Stimulated activated CD8-positive, alpha-beta memory T cell treated with anti-CD3 and anti-CD28 coated beads, Interleukin-4, amount 100 ng/mL, for 1 hour (primary cell): ENCODE results near the gene KCNMB2.

Experiments
- DNase-seq, 2 donors: peaks; one replicate each; pipeline ENCODE4 v3.0.0-alpha.2; 2020; ENCODE audit warnings: low read depth in 2 of 2, low spot score in 1 of 2

Gene KCNMB2

GRCh38 chr3:178748874-178749273 lies 212.6 kb downstream of the KCNMB2 start:
- no peak for DNase-seq

GRCh38 chr3:178749471-178749870 lies 213.2 kb downstream of the KCNMB2 start:
- no peak for DNase-seq

GRCh38 chr3:178750639-178751300 lies 214.5 kb downstream of the KCNMB2 start:
- no peak for DNase-seq

GRCh38 chr3:178752843-178753242 lies 216.6 kb downstream of the KCNMB2 start:
- DNase-seq, result no peak

- no peak for DNase-seq
Measured at GRCh38 chr3:178754852-178755510, 218.7 kb downstream of the KCNMB2 start.

- DNase-seq, result no peak
Measured at GRCh38 chr3:178761024-178761423, 224.8 kb downstream of the KCNMB2 start.

GRCh38 chr3:178761461-178761860 lies 225.2 kb downstream of the KCNMB2 start:
- no peak for DNase-seq

- DNase-seq, result no peak
Measured at GRCh38 chr3:178762385-178762784, 226.1 kb downstream of the KCNMB2 start.

- DNase-seq, result no peak
Measured at GRCh38 chr3:178765472-178765871, 229.2 kb downstream of the KCNMB2 start.

- no peak for DNase-seq
Measured at GRCh38 chr3:178767581-178767980, 231.3 kb downstream of the KCNMB2 start.

- no peak for DNase-seq
Measured at GRCh38 chr3:178768072-178768864, 232.0 kb downstream of the KCNMB2 start.

GRCh38 chr3:178771511-178771910 lies 235.3 kb downstream of the KCNMB2 start:
- no peak for DNase-seq

- DNase-seq, result no peak
Measured at GRCh38 chr3:178772746-178773145, 236.5 kb downstream of the KCNMB2 start.

- no peak for DNase-seq
Measured at GRCh38 chr3:178773358-178773757, 237.1 kb downstream of the KCNMB2 start.

- no peak for DNase-seq
Measured at GRCh38 chr3:178777718-178778411, 241.6 kb downstream of the KCNMB2 start.

- DNase-seq, result no peak
Measured at GRCh38 chr3:178778589-178778988, 242.4 kb downstream of the KCNMB2 start.

- DNase-seq, result no peak
Measured at GRCh38 chr3:178785961-178786360, 249.7 kb downstream of the KCNMB2 start.

- no peak for DNase-seq
Measured at GRCh38 chr3:178787960-178788359, 251.7 kb downstream of the KCNMB2 start.

GRCh38 chr3:178794711-178795110 lies 258.5 kb downstream of the KCNMB2 start:
- no peak for DNase-seq

- no peak for DNase-seq
Measured at GRCh38 chr3:178795349-178795748, 259.1 kb downstream of the KCNMB2 start.

- no peak for DNase-seq
Measured at GRCh38 chr3:178802259-178802658, 266.0 kb downstream of the KCNMB2 start.
